ENCODE results near the gene DENND10. TPM values are rescaled to one million over a fixed set of nuclear protein-coding genes. Genes with fewer than 3 reads are reported as not detected.
A peak's percentile ranks its signal among the peaks of the same experiment; 100 is the strongest.

Gene DENND10
- total RNA-seq, 2 donors from 2014 or later: 31.2 to 42.4 TPM

GRCh38 chr10:119120875-119121274 is 17.0 kb downstream of the DENND10 start:
- 97% methylated on average over 2 of the region's 2 CpGs for WGBS
- no peak for DNase-seq (ENCODE audit: low spot score)
- Histone ChIP-seq H3K27ac (no peak overlapping the region), H3K4me1 (replicated peaks) (no peaks in the 10 kb centered on the region), H3K36me3 (no peaks in the 10 kb centered on the region), H3K27me3 (replicated peaks; ENCODE audit: insufficient read depth) (no peaks in the 10 kb centered on the region), H3K4me3 (no peak overlapping the region), H3K9me3 (no peaks in the 10 kb centered on the region)
- TF ChIP-seq POLR2AphosphoS5 (IDR thresholded peaks at IDR 0.05) (no peak), POLR2A (IDR thresholded peaks at IDR 0.05) (no peak), CTCF (IDR thresholded peaks at IDR 0.05) (no peak)
- intact Hi-C loops (cut with DNase I): no loop called here

GRCh38 chr10:119125942-119126341 is 22.0 kb downstream of the DENND10 start:
- WGBS: 100% methylated on average over 2 of the region's 2 CpGs
- H3K9me3 ChIP-seq: no peaks in the 10 kb centered on the region
- no peak for DNase-seq (ENCODE audit: low spot score)
- no peaks in the 10 kb centered on the region for H3K36me3 ChIP-seq
- no peak overlapping the region for H3K27ac ChIP-seq
- H3K4me3 ChIP-seq: no peak overlapping the region
- H3K4me1 ChIP-seq (replicated peaks): no peaks in the 10 kb centered on the region
- TF ChIP-seq CTCF (IDR thresholded peaks at IDR 0.05) (no peak), POLR2AphosphoS5 (IDR thresholded peaks at IDR 0.05) (no peak), POLR2A (IDR thresholded peaks at IDR 0.05) (no peak)
- H3K27me3 ChIP-seq (replicated peaks; ENCODE audit: insufficient read depth): no peaks in the 10 kb centered on the region
- intact Hi-C loops (cut with DNase I): no loop called here

- intact Hi-C loops (cut with DNase I): no loop called here
- Histone ChIP-seq H3K27me3 (replicated peaks; ENCODE audit: insufficient read depth) (no peaks in the 10 kb centered on the region), H3K4me3 (no peak overlapping the region), H3K27ac (no peak overlapping the region), H3K36me3 (peaks cover 0 to 3% of the 10 kb centered on the region in 2 donors), H3K4me1 (replicated peaks) (no peaks in the 10 kb centered on the region), H3K9me3 (no peaks in the 10 kb centered on the region)
- 78% methylated on average over 4 of the region's 4 CpGs for WGBS
- no peak for DNase-seq (ENCODE audit: low spot score)
- no peak for TF ChIP-seq CTCF (IDR thresholded peaks at IDR 0.05)
- TF ChIP-seq POLR2AphosphoS5 (IDR thresholded peaks at IDR 0.05): no peak
- no peak for TF ChIP-seq POLR2A (IDR thresholded peaks at IDR 0.05)
Measured at GRCh38 chr10:119129721-119130120, 25.8 kb downstream of the DENND10 start.

- intact Hi-C loops (cut with DNase I): no loop called here
- no peaks in the 10 kb centered on the region for H3K4me1 ChIP-seq (replicated peaks)
- H3K4me3 ChIP-seq: peak overlapping the region in 1 of 2 donors; percentile 6
- TF ChIP-seq CTCF (IDR thresholded peaks at IDR 0.05): no peak
- TF ChIP-seq POLR2AphosphoS5 (IDR thresholded peaks at IDR 0.05): no peak
- no peak for TF ChIP-seq POLR2A (IDR thresholded peaks at IDR 0.05)
- no peaks in the 10 kb centered on the region for H3K9me3 ChIP-seq
- no peaks in the 10 kb centered on the region for H3K27me3 ChIP-seq (replicated peaks; ENCODE audit: insufficient read depth)
- peak overlapping the region in 1 of 2 donors; percentile 4 for H3K27ac ChIP-seq
- H3K36me3 ChIP-seq: peaks cover 0 to 3% of the 10 kb centered on the region in 2 donors
- WGBS: 62% methylated on average over 10 of the region's 10 CpGs
- no peak for DNase-seq (ENCODE audit: low spot score)
Measured at GRCh38 chr10:119131512-119132240, 27.8 kb downstream of the DENND10 start.
